ENCODE data around the gene PRMT1. TPM values are rescaled to one million over a fixed set of nuclear protein-coding genes. Genes with fewer than 3 reads are reported as not detected.

The PRMT1 gene
- total and polyA plus RNA-seq, 2 of the 13 experiments (the other 11 are each of a cell fraction or from before 2014, with no cell fraction given), result 324 to 374 TPM

GRCh38 chr19:49676784-49677230, 264 bp upstream of the PRMT1 start:
- H3K4me1 ChIP-seq (ENCODE audit: insufficient read depth, low read length), result peaks cover 43% of the 10 kb centered on the region
- WGBS (ENCODE audit: low lambda C conversion rate), result 0% methylated on average over 22 of the region's 34 CpGs
- POLR2A ChIA-PET, result interaction anchor here (0.6 to 3.8 kb wide), 35 partner anchors 9 to 683 kb away, joined by 3 to 77 read pairs (median 4); partner anchors contain the start of genes ADM5, AKT1S1, AP2A1 and BCL2L12
- FAIRE-seq (peak; percentile 99), DNase-seq (ENCODE audit: low spot score) (peak; percentile 99), ATAC-seq (peak; percentile 81)
- BruUV-seq (replicated peaks), result no TSS peak
- H2AFZ ChIP-seq (ENCODE audit: low read length), result no peak overlapping the region
- peaks cover 36% of the 10 kb centered on the region for H4K20me1 ChIP-seq (ENCODE audit: insufficient read depth, low read length)
- CTCF ChIA-PET (ENCODE audit: low intra/inter-chr PET ratio, low total read pairs), result interaction anchor here (0.6 kb wide), 1 partner anchor 33 kb away, joined by 3 read pairs; no protein-coding TSS in a partner anchor
- intact Hi-C loops (cut with micrococcal nuclease; ENCODE audit: unreplicated experiment), result loop anchor here (2.0 to 5.0 kb wide), 2 partner anchors 35 to 96 kb away; partner anchors contain the start of genes NOSIP, PRRG2, RRAS and SCAF1
- peaks cover 0 to 12% of the 10 kb centered on the region in 2 experiments; a peak in 3 of 5 replicates for H3K36me3 ChIP-seq (replicated peaks in 1 of 2; ENCODE audit: control insufficient read depth in 1 of 2, insufficient read depth in 2 of 2, low read length in 2 of 2)
- H3K4me3 ChIP-seq (replicated peaks in 1 of 3; ENCODE audit: insufficient read depth in 1 of 3, low read depth in 2 of 3, low read length in 3 of 3), result peak overlapping the region; percentile 92 to 99 (median 99); a peak in 5 of 6 replicates
- peaks cover 38% of the 10 kb centered on the region for H3K79me2 ChIP-seq (ENCODE audit: insufficient read depth, low read length)
- H3K4me2 ChIP-seq (ENCODE audit: low read depth, low read length), result no peak overlapping the region; the same call in 1 of the 2 replicates
- no peaks in the 10 kb centered on the region for H3K9me3 ChIP-seq (ENCODE audit: low read length)
- peak overlapping the region; percentile 95 for H3K27ac ChIP-seq (ENCODE audit: extremely low read length, insufficient read depth, low read length)
- no peaks in the 10 kb centered on the region for H3K27me3 ChIP-seq (ENCODE audit: control insufficient read depth in 1 of 2, insufficient read depth in 2 of 2, low read length in 2 of 2)
- in situ Hi-C loops (cut with HindIII; ENCODE audit: extremely low pct_ligation_motif_present, low pct_unique_long_range_greater_than_20kb), result loop anchor here (10.0 kb wide), 1 partner anchor 82 kb away; the partner anchor contains the start of gene PRR12
- H3K9ac ChIP-seq (ENCODE audit: insufficient read depth, low read depth, low read length), result peak overlapping the region; percentile 95
- TF ChIP-seq PCBP1 (IDR thresholded peaks at IDR 0.05; ENCODE audit: borderline replicate concordance, low read depth, low read length) (peak; percentile 29; the same call in 1 of the 2 replicates), KMT2B (CRISPR knock-in tag; IDR thresholded peaks at IDR 0.05) (0 out of 2 replicates have a peak, but pooled peaks have one; percentile 13), TBX3 (IDR thresholded peaks at IDR 0.05; ENCODE audit: borderline replicate concordance) (peak; percentile 12; the same call in 1 of the 2 replicates), MYNN (CRISPR knock-in tag; IDR thresholded peaks at IDR 0.05; ENCODE audit: low read depth) (no peak), NR2C2 (CRISPR knock-in tag; IDR thresholded peaks at IDR 0.05; ENCODE audit: borderline replicate concordance) (peak; percentile 93), SP5 (CRISPR knock-in tag; IDR thresholded peaks at IDR 0.05; ENCODE audit: borderline replicate concordance, low read depth) (peak; percentile 19; the same call in 1 of the 2 replicates), ZMYM4 (CRISPR knock-in tag; IDR thresholded peaks at IDR 0.05) (peak; percentile 77), ZNF143 (CRISPR knock-in tag; IDR thresholded peaks at IDR 0.05) (peak; percentile 67), GMEB1 (CRISPR knock-in tag; IDR thresholded peaks at IDR 0.05; ENCODE audit: borderline replicate concordance) (peak; percentile 50; the same call in 1 of the 2 replicates), TFAP4 (IDR thresholded peaks at IDR 0.05; ENCODE audit: borderline replicate concordance, low read depth) (0 out of 2 replicates have a peak, but pooled peaks have one; percentile 25), MAFK (conservative IDR thresholded peaks at IDR 0.05 in 1 of 2, IDR thresholded peaks at IDR 0.05 in 1 of 2; ENCODE audit: low read length in 2 of 2) (0 out of 4 replicates have a peak, but pooled peaks of 1 of the 2 experiments have one; percentile 11), NCOR1 (IDR thresholded peaks at IDR 0.05; ENCODE audit: borderline replicate concordance, low read length) (peak; percentile 57; the same call in 1 of the 2 replicates), CREM (IDR thresholded peaks at IDR 0.05) (peak; percentile 87), CREM (CRISPR knock-in tag; IDR thresholded peaks at IDR 0.05) (no peak), JUN (CRISPR knock-in tag; IDR thresholded peaks at IDR 0.05) (no peak), HCFC1 (IDR thresholded peaks at IDR 0.05; ENCODE audit: low read depth, low read length) (no peak), CEBPB (IDR thresholded peaks at IDR 0.05; ENCODE audit: borderline replicate concordance, low read depth, low read length) (peak; percentile 70; the same call in 1 of the 2 replicates)
- TF ChIP-seq, protein P1, sequence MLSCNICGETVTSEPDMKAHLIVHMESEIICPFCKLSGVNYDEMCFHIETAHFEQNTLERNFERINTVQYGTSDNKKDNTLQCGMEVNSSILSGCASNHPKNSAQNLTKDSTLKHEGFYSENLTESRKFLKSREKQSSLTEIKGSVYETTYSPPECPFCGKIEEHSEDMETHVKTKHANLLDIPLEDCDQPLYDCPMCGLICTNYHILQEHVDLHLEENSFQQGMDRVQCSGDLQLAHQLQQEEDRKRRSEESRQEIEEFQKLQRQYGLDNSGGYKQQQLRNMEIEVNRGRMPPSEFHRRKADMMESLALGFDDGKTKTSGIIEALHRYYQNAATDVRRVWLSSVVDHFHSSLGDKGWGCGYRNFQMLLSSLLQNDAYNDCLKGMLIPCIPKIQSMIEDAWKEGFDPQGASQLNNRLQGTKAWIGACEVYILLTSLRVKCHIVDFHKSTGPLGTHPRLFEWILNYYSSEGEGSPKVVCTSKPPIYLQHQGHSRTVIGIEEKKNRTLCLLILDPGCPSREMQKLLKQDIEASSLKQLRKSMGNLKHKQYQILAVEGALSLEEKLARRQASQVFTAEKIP (CRISPR knock-in tag; IDR thresholded peaks at IDR 0.05; ENCODE audit: borderline replicate concordance), result no peak
- TF ChIP-seq, protein P2, sequence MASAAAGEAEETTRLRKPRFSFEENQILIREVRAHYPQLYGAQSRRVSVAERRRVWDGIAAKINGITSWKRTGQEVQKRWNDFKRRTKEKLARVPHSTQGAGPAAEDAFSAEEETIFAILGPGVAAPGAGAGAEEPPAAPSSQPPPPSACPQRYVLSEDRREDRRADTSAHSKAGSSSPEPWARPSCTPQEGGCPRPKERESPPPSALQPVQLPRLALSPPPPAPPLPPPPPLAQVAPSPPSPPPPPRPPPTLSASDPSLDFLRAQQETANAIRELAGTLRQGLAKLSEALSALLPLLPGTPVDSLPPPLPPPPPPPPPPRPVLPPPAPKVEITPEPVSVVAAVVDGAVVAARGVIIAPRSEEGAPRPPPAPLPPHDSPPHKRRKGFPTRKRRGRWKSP (CRISPR knock-in tag; IDR thresholded peaks at IDR 0.05), result peak; percentile 11; the same call in 1 of the 2 replicates

Measured in HepG2 (cell line).